Cerebellar cortex (tissue), 1 donor: Measurements from ENCODE around the gene ASAP2.

Experiments used
- DNase-seq: peaks from one replicate; pipeline ENCODE4 v3.0.0-alpha.2; 2015; ENCODE audit warnings: low spot score

Gene ASAP2

DNA sequence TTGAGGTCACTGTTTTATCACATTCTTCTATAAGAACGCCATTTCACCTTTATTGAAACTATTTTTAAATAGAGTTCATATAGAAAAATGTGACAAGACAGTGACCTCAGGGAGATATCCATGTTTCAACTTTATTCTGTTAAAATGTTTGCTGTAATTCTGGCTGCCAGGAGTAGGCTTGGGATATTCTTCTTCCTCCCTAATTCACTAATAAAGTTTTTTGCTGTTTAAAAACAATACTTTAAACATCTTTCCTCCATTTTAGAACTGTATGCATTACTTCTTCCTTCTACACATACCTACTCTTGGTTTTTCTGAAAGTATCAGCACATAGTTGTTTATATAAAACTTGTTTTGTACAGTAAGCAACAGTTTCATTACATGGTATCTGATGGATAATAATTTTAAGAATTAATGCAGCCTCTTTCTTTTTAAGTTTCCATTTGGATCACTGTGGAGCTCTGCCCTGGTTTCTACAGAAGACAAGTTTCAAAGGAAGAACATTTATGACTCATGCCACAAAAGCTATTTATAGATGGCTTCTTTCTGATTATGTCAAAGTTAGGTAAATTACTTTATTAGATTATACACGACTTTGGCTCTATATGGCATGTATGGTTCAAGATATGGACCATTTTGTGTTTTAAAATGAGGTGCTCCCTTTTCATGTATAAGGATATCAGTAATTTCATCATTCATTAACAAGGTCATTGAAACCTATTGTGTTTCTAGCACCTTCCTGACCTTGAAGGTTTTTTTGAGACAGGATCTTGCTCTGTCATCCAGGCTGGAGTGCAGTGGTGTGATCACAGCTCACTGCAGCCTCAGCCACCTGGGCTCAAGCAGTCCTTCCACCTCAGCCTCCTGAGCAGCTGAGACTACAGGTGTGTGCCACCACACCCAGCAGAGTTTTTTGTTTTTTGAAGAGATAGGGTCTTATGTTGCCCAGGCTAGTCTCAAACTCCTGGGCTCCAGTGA lies 224.0 kb downstream of the ASAP2 start:
- no peak for DNase-seq

- DNase-seq, result no peak
Measured at GRCh38 chr2:9434489-9434888, 227.9 kb downstream of the ASAP2 start.

DNA sequence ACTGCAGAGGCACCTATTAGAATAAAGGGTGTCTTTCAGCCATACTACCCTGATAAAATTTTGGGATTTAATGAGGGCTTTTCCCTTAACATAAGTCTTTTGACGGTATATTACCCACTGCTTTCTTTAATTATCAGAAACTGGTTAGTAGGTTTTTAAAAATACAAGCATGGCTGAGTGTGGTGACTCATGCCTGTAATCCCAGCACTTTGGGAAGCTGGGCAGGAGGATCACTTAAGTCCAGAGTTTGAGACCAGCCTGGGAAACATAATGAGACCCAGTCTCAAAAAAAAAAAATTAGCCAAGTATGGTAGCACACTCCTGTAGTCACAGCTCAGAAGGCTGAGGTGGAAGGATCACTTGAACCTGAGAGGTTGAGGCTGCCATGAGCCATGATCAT lies 232.9 kb downstream of the ASAP2 start:
- no peak for DNase-seq

DNA sequence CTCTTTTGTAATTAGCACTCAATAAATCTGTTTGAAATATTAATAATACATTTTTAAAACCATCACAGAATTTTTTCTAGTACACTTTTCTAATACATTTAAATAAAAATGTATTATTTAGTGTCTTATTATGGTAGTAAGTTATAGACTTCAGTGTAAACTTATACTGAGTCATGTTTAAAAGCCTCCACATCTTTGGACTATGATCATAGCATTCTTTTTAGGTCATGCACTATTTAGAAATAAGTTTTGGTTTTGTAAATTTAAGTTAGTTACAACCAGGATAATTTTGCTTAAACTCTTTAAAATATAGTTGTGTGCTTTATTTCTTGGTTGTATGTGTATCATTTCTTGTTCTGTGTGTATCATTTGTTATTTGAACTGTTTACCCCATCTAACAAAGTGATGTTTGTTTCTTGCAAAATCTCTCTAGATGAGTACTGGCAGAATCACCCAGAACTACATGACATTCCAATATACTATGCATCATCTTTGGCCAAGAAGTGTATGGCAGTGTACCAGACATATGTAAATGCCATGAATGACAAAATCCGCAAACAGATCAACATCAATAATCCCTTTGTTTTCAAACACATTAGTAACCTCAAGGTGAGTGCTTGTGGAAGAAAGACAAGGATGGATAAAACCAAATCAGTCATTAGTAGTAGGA lies 233.6 kb downstream of the ASAP2 start:
- DNase-seq, result no peak

- DNase-seq, result no peak
Measured at GRCh38 chr2:9441556-9441955, 234.9 kb downstream of the ASAP2 start.

GRCh38 chr2:9443526-9443925 lies 236.9 kb downstream of the ASAP2 start:
- DNase-seq, result no peak

- no peak for DNase-seq
Measured at GRCh38 chr2:9445089-9445488, 238.5 kb downstream of the ASAP2 start.

DNA sequence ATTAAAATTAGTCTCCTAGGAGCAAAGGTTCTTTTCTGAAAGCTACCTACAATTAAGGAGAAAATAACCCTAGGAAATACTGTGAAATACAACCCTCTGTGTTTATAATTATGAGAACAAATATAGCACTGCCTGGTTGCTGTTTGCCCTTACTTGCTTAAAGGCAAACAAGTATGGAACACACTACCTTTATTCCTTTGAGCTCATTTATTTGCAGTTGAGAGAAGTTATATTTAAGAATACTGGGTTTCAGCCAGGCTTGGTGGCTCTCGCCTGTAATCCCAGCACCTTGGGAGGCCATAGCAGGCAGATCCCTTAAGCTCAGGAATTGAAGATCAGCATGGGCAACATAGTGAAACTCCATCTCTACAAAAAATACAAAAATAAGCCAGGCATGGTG lies 244.6 kb downstream of the ASAP2 start:
- DNase-seq, result no peak
